Central memory CD8-positive, alpha-beta T cell (primary cell): ENCODE data around the gene NT5C1B.

Experiments
- ATAC-seq: fragments of 150-1000 bp; cut with Tn5 transposase; replicated peaks from 2 replicates; pipeline ENCODE4 v1.10.0; 2022; ENCODE audit warnings: mild to moderate bottlenecking, moderate FRiP score, moderate number of reproducible peaks; ENCODE audit not compliant: poor library complexity, severe bottlenecking; ENCODE audit errors: extremely low read depth
- DNase-seq, 2 donors: peaks; one replicate each; pipeline ENCODE4 v3.0.0; 2021; ENCODE audit warnings: low spot score in 2 of 2
- H3K27ac Mint-ChIP-seq: one replicate; pipeline ENCODE4 v1.8.0; 2022; ENCODE audit warnings: low read depth, mild to moderate bottlenecking, moderate library complexity, mixed read lengths
- H3K27me3 Mint-ChIP-seq: one replicate; pipeline ENCODE4 v1.8.0; 2022; ENCODE audit warnings: mixed read lengths
- H3K36me3 Mint-ChIP-seq: one replicate; pipeline ENCODE4 v1.8.0; 2022; ENCODE audit warnings: mild to moderate bottlenecking, moderate library complexity, mixed read lengths; ENCODE audit not compliant: insufficient read depth
- H3K4me1 Mint-ChIP-seq: one replicate; pipeline ENCODE4 v1.8.0; 2022; ENCODE audit warnings: mixed read lengths
- H3K4me3 Mint-ChIP-seq: one replicate; pipeline ENCODE4 v1.8.0; 2022; ENCODE audit warnings: mild to moderate bottlenecking, moderate library complexity, mixed read lengths
- H3K9me3 Mint-ChIP-seq: one replicate; pipeline ENCODE4 v1.8.0; 2022; ENCODE audit warnings: mixed read lengths

The NT5C1B gene

DNA sequence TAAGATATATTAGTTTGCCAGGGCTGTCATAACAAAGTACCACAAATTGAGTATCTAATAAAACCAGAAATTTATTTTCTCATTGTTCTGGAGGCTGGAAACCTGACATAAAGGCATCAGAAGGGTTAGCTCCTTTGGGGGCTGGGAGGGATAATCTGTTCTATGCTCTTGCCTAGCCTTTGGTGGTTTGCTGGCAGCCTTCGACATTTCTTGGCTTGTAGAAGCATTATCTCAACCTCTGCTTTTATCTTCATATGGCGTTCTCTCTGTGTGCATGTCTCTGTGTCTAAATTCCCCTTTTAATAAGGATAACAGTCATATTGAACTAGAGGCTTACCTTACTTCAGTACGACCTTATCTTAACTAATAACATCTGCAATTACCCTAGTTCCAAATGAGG is 22.8 kb upstream of the NT5C1B start:
- Mint-ChIP-seq H3K36me3 (peaks cover 2% of the 10 kb centered on the region), H3K4me1 (no peaks in the 10 kb centered on the region), H3K27me3 (no peaks in the 10 kb centered on the region), H3K4me3 (no peak overlapping the region), H3K27ac (no peak overlapping the region), H3K9me3 (no peaks in the 10 kb centered on the region)
- DNase-seq (no peak), ATAC-seq (no peak)

DNA sequence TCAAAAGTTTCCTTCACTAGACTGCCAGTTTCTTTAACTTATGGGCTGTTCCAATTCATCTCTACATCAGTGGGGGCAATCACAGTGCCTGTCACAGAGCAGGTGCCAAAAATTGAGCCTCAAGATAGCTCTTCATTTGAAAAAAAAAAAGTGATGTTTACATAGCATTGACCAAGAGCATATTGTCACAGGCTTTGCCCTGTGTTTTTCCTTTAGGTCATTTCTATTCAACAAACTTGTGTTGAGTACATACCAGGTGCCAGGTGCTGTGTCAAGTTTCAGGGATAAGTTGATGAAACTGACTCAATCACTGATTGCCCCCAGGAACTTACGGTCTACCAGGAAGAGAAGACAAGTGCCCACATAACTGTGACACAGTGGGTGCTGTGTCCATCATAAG is 22.2 kb upstream of the NT5C1B start:
- no peaks in the 10 kb centered on the region for H3K4me1 Mint-ChIP-seq
- H3K27me3 Mint-ChIP-seq, result no peaks in the 10 kb centered on the region
- no peak for ATAC-seq

GRCh38 chr2:18611184-18611583 is 21.8 kb upstream of the NT5C1B start:
- H3K9me3 Mint-ChIP-seq, result no peaks in the 10 kb centered on the region
- no peaks in the 10 kb centered on the region for H3K27me3 Mint-ChIP-seq
- H3K4me1 Mint-ChIP-seq, result no peaks in the 10 kb centered on the region
- H3K27ac Mint-ChIP-seq, result no peak overlapping the region
- no peak for DNase-seq
- ATAC-seq, result no peak
- H3K4me3 Mint-ChIP-seq, result no peak overlapping the region
- H3K36me3 Mint-ChIP-seq, result peaks cover 4% of the 10 kb centered on the region

More for the DNA sequence above, 22.2 kb upstream of the NT5C1B start:
- no peak for DNase-seq
- Mint-ChIP-seq H3K4me3 (no peak overlapping the region), H3K9me3 (no peaks in the 10 kb centered on the region), H3K27ac (no peak overlapping the region), H3K36me3 (peaks cover 4% of the 10 kb centered on the region)

GRCh38 chr2:18610651-18611050 is 21.3 kb upstream of the NT5C1B start:
- Mint-ChIP-seq H3K4me1 (no peaks in the 10 kb centered on the region), H3K36me3 (peaks cover 4% of the 10 kb centered on the region), H3K4me3 (no peak overlapping the region), H3K27ac (no peak overlapping the region), H3K27me3 (no peaks in the 10 kb centered on the region), H3K9me3 (no peaks in the 10 kb centered on the region)
- no peak for DNase-seq
- no peak for ATAC-seq

- H3K4me1 Mint-ChIP-seq, result no peaks in the 10 kb centered on the region
- H3K27ac Mint-ChIP-seq, result no peak overlapping the region
- no peaks in the 10 kb centered on the region for H3K27me3 Mint-ChIP-seq
- ATAC-seq, result no peak
- no peak for DNase-seq
- peaks cover 4% of the 10 kb centered on the region for H3K36me3 Mint-ChIP-seq
- no peak overlapping the region for H3K4me3 Mint-ChIP-seq
- no peaks in the 10 kb centered on the region for H3K9me3 Mint-ChIP-seq
Observed at GRCh38 chr2:18610090-18610489, 20.7 kb upstream of the NT5C1B start.

GRCh38 chr2:18605115-18605514 is 15.7 kb upstream of the NT5C1B start:
- H3K36me3 Mint-ChIP-seq, result peaks cover 4% of the 10 kb centered on the region
- DNase-seq (no peak), ATAC-seq (no peak)
- no peaks in the 10 kb centered on the region for H3K4me1 Mint-ChIP-seq
- H3K9me3 Mint-ChIP-seq, result no peaks in the 10 kb centered on the region
- no peak overlapping the region for H3K4me3 Mint-ChIP-seq
- no peak overlapping the region for H3K27ac Mint-ChIP-seq
- no peaks in the 10 kb centered on the region for H3K27me3 Mint-ChIP-seq

GRCh38 chr2:18604531-18604885 is 15.1 kb upstream of the NT5C1B start:
- Mint-ChIP-seq H3K27me3 (no peaks in the 10 kb centered on the region), H3K36me3 (peaks cover 4% of the 10 kb centered on the region), H3K4me1 (no peaks in the 10 kb centered on the region), H3K9me3 (no peaks in the 10 kb centered on the region), H3K4me3 (no peak overlapping the region), H3K27ac (no peak overlapping the region)
- DNase-seq (no peak), ATAC-seq (no peak)

DNA sequence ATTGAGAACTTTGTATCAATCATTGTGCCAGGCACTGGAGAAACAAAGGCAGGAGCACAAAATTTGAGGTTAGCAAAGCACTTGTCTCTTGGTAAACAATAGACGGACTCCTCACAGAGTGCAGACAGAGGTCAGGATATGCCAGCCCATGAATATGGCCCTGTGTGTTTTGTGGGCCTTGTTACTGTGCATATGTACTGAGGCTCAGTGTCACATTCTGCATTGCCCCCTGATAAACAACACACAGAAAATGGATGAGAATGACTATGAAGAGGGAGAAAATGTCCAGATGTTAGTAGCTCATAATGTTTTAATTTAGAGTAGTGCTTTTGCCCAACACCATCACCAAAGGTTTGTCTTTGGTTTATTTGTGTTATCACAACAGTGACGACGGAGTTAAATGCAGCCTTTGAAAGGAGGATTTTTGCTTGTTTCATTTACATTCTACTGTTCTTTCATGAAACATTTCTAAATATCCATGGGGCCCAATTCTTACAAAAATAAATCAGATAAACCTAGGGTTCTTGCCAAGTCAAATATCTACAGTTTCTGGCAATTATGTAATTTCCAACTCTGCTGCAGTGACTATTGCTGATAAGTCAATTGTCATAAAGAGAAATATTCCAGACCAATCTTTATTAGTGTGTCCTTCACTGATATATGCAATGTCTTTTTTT is 14.6 kb upstream of the NT5C1B start:
- no peaks in the 10 kb centered on the region for H3K9me3 Mint-ChIP-seq
- no peaks in the 10 kb centered on the region for H3K4me1 Mint-ChIP-seq
- H3K36me3 Mint-ChIP-seq, result peaks cover 4% of the 10 kb centered on the region
- H3K27me3 Mint-ChIP-seq, result no peaks in the 10 kb centered on the region
- no peak overlapping the region for H3K27ac Mint-ChIP-seq
- DNase-seq (no peak), ATAC-seq (no peak)
- H3K4me3 Mint-ChIP-seq, result no peak overlapping the region

GRCh38 chr2:18602298-18602697 is 12.9 kb upstream of the NT5C1B start:
- ATAC-seq, result no peak
- DNase-seq, result no peak
- H3K36me3 Mint-ChIP-seq, result peaks cover 4% of the 10 kb centered on the region
- H3K27ac Mint-ChIP-seq, result no peak overlapping the region
- no peaks in the 10 kb centered on the region for H3K27me3 Mint-ChIP-seq
- H3K9me3 Mint-ChIP-seq, result no peaks in the 10 kb centered on the region
- no peak overlapping the region for H3K4me3 Mint-ChIP-seq
- H3K4me1 Mint-ChIP-seq, result no peaks in the 10 kb centered on the region

DNA sequence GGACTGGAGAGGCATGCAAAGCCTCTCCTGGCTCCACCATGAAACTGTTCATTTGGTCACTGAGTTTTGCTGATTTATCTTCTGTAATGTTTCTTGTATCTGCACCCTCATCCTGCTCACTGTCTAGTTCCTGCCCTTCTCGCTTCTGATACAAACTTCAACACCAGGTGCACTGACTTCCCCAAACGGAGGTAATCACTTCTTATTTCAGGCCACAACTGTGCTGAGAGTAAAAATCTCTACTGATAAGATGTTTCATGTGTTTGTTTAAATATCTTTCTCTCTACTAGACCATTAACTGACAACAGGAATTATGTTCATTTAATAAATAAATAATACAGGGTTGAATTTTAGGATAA is 10.9 kb upstream of the NT5C1B start:
- H3K27me3 Mint-ChIP-seq, result no peaks in the 10 kb centered on the region
- no peak for DNase-seq
- H3K36me3 Mint-ChIP-seq, result peaks cover 2% of the 10 kb centered on the region
- no peak for ATAC-seq
- H3K4me1 Mint-ChIP-seq, result no peaks in the 10 kb centered on the region
- H3K9me3 Mint-ChIP-seq, result no peaks in the 10 kb centered on the region
- no peak overlapping the region for H3K27ac Mint-ChIP-seq
- no peak overlapping the region for H3K4me3 Mint-ChIP-seq

GRCh38 chr2:18599509-18600254 is 10.3 kb upstream of the NT5C1B start:
- Mint-ChIP-seq H3K27ac (no peak overlapping the region), H3K4me1 (no peaks in the 10 kb centered on the region), H3K4me3 (no peak overlapping the region), H3K9me3 (no peaks in the 10 kb centered on the region), H3K36me3 (peaks cover 2% of the 10 kb centered on the region), H3K27me3 (no peaks in the 10 kb centered on the region)
- no peak for DNase-seq
- no peak for ATAC-seq

- Mint-ChIP-seq H3K9me3 (no peaks in the 10 kb centered on the region), H3K4me3 (no peak overlapping the region), H3K27me3 (no peaks in the 10 kb centered on the region), H3K27ac (no peak overlapping the region), H3K4me1 (no peaks in the 10 kb centered on the region), H3K36me3 (peaks cover 2% of the 10 kb centered on the region)
- ATAC-seq, result no peak
- no peak for DNase-seq
Observed at GRCh38 chr2:18598848-18599484, 9.6 kb upstream of the NT5C1B start.

DNA sequence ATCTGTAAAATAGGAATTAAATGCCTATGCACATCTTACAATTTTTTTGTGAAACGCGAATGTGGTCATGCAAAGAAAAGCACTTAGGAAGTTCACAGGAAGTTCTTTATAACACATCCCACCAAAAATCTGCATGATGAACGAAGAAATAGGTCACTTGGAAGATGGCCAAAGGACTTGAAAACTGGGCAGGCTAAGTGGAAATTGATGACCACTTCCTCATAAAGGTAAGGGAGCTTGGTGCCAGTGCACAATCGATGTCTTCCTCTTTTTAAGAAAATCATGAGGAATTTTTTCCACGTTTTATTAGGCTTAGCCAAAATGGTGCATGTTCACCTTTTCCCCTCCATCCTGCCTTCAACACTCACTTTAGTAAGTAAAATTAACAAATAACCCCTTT is 8.2 kb upstream of the NT5C1B start:
- H3K4me3 Mint-ChIP-seq, result no peak overlapping the region

More for the DNA sequence above, 8.2 kb upstream of the NT5C1B start:
- Mint-ChIP-seq H3K27me3 (no peaks in the 10 kb centered on the region), H3K9me3 (no peaks in the 10 kb centered on the region), H3K36me3 (peaks cover 2% of the 10 kb centered on the region), H3K4me1 (no peaks in the 10 kb centered on the region), H3K27ac (no peak overlapping the region)
- DNase-seq, result no peak
- ATAC-seq, result no peak
